ENCODE results near the gene SPATC1L. TPM values are rescaled to one million over a fixed set of nuclear protein-coding genes. Genes with fewer than 3 reads are reported as not detected.

SPATC1L gene
- total and polyA plus RNA-seq, 2 of the 8 experiments (the other 6 are each of a cell fraction or from before 2014, with no cell fraction given): 24.9 to 50.0 TPM

GRCh38 chr21:46122237-46122671 is 62.0 kb downstream of the SPATC1L start:
- Histone ChIP-seq H4K20me1 (replicated peaks in 1 of 2; ENCODE audit: control insufficient read depth in 1 of 2, insufficient read depth in 2 of 2, low read length in 2 of 2) (peaks cover 0 to 12% of the 10 kb centered on the region in 2 experiments), H3K9me3 (ENCODE audit: insufficient read depth in 2 of 2, low read depth in 1 of 2, low read length in 1 of 2) (no peaks in the 10 kb centered on the region), H3K4me2 (ENCODE audit: insufficient read depth in 1 of 2, low read depth in 2 of 2, low read length in 2 of 2) (no peak overlapping the region), H2BK12ac (ENCODE audit: low read depth, low read length) (no peak overlapping the region), H3K14ac (ENCODE audit: insufficient read length) (no peak overlapping the region), H2BK20ac (ENCODE audit: low read length) (no peak overlapping the region), H3K79me1 (ENCODE audit: low read depth, low read length) (no peaks in the 10 kb centered on the region), H3K56ac (replicated peaks; ENCODE audit: insufficient read length, low read depth, low read length) (no peak overlapping the region), H3K36me3 (ENCODE audit: control insufficient read depth in 2 of 4, insufficient read depth in 4 of 4, low read length in 3 of 4) (peaks cover 0 to 28% (median 2%) of the 10 kb centered on the region in 4 experiments; a peak in 2 of 8 replicates), H4K8ac (ENCODE audit: extremely low read depth, insufficient read depth, low read length) (no peak overlapping the region), H2AK5ac (ENCODE audit: low read depth, low read length) (no peak overlapping the region), H3K4me3 (ENCODE audit: extremely low read depth in 1 of 4, insufficient read depth in 2 of 4, low read depth in 3 of 4, low read length in 4 of 4) (no peak overlapping the region), H3K23me2 (ENCODE audit: low read depth, low read length) (peaks cover 7% of the 10 kb centered on the region; the same call in 1 of the 2 replicates), H4K91ac (replicated peaks; ENCODE audit: insufficient read length, low read length) (no peak overlapping the region), H3K27ac (ENCODE audit: low read depth, low read length) (no peak overlapping the region), H2AFZ (ENCODE audit: low read length) (no peak overlapping the region), H3K27me3 (replicated peaks in 1 of 4; ENCODE audit: control insufficient read depth in 3 of 4, extremely low read depth in 1 of 4, insufficient read depth in 3 of 4, low read length in 3 of 4) (no peaks in the 10 kb centered on the region), H4K5ac (ENCODE audit: insufficient read length, low read depth, low read length) (no peak overlapping the region), H3K4me1 (replicated peaks in 1 of 4; ENCODE audit: control insufficient read depth in 3 of 4, insufficient read depth in 4 of 4, low read length in 3 of 4) (no peaks in the 10 kb centered on the region), H3K4ac (replicated peaks; ENCODE audit: insufficient read length, low read depth, low read length) (no peak overlapping the region), H2BK120ac (replicated peaks; ENCODE audit: low read depth, low read length) (no peak overlapping the region), H3K23ac (ENCODE audit: insufficient read length) (no peak overlapping the region), H3K79me2 (ENCODE audit: control insufficient read depth in 1 of 2, insufficient read depth in 2 of 2, low read length in 2 of 2) (no peaks in the 10 kb centered on the region), H3K18ac (ENCODE audit: extremely low read depth, low read length) (no peak overlapping the region), H2BK5ac (ENCODE audit: low read depth, low read length) (no peak overlapping the region), H3K9ac (replicated peaks in 1 of 4; ENCODE audit: extremely low read depth in 1 of 4, low read depth in 3 of 4, low read length in 3 of 4) (no peak overlapping the region), H2BK15ac (ENCODE audit: low read length) (no peak overlapping the region)
- TF ChIP-seq, protein P1, sequence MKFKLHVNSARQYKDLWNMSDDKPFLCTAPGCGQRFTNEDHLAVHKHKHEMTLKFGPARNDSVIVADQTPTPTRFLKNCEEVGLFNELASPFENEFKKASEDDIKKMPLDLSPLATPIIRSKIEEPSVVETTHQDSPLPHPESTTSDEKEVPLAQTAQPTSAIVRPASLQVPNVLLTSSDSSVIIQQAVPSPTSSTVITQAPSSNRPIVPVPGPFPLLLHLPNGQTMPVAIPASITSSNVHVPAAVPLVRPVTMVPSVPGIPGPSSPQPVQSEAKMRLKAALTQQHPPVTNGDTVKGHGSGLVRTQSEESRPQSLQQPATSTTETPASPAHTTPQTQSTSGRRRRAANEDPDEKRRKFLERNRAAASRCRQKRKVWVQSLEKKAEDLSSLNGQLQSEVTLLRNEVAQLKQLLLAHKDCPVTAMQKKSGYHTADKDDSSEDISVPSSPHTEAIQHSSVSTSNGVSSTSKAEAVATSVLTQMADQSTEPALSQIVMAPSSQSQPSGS (IDR thresholded peaks at IDR 0.05; ENCODE audit: low read length): no peak
- TF ChIP-seq SAP30 (IDR thresholded peaks at IDR 0.05; ENCODE audit: insufficient read depth, insufficient replicate concordance, low read length) (no peak), CBX8 (IDR thresholded peaks at IDR 0.05; ENCODE audit: borderline replicate concordance, low read depth, low read length) (no peak), HDAC2 (IDR thresholded peaks at IDR 0.05; ENCODE audit: borderline replicate concordance in 1 of 2, low read depth in 2 of 2, low read length in 2 of 2) (no peak), GABPA (IDR thresholded peaks at IDR 0.05; ENCODE audit: borderline replicate concordance, insufficient read depth, low read length) (no peak), EP300 (IDR thresholded peaks at IDR 0.05; ENCODE audit: borderline replicate concordance in 1 of 2, low read depth in 2 of 2, low read length in 2 of 2) (no peak), MAFK (IDR thresholded peaks at IDR 0.05; ENCODE audit: low read depth, low read length) (no peak), SP1 (IDR thresholded peaks at IDR 0.05; ENCODE audit: low read depth, low read length) (no peak), ASH2L (IDR thresholded peaks at IDR 0.05; ENCODE audit: low read length) (no peak), RXRA (IDR thresholded peaks at IDR 0.05; ENCODE audit: insufficient read depth, low read depth, low read length) (no peak), CREB1 (IDR thresholded peaks at IDR 0.05) (no peak)
- CTCF ChIA-PET (ENCODE audit: partially characterized antibody): interaction anchor here (0.6 to 1.1 kb wide), 2 partner anchors 12 to 21 kb away, joined by 4 read pairs; no protein-coding TSS in a partner anchor
- WGBS, 2 experiments (ENCODE audit: extremely low coverage in 1 of 2, insufficient coverage in 1 of 2, insufficient read length in 1 of 2, insufficient replicate concordance in 2 of 2, low coverage in 1 of 2, low lambda C conversion rate in 2 of 2, missing lambda C conversion rate in 1 of 2): 91% methylated on average over 12 of the region's 12 CpGs; no CpG with 5 or more reads in 1 of the 2 experiments
- POLR2A ChIA-PET (ENCODE audit: partially characterized antibody): interaction anchor here (0.6 to 1.0 kb wide), 3 partner anchors 15 to 156 kb away, joined by 3 read pairs; no protein-coding TSS in a partner anchor
- FAIRE-seq (no peak), DNase-seq (ENCODE audit: low read depth in 1 of 2, low spot score in 2 of 2) (no peak)
